COLO668 (cell line): ENCODE measurements around the gene FSTL5.
"Not testable (repeated sequence)": the region's sequence is repeated elsewhere in the genome, so short reads cannot be mapped to it uniquely, and the experiment has no call there.

Source experiments
- DNase-seq: peaks from one replicate; lab custom pipeline; 2025; ENCODE audit not compliant: unreplicated experiment; lab: John Stamatoyannopoulos, UW

FSTL5 gene

DNA sequence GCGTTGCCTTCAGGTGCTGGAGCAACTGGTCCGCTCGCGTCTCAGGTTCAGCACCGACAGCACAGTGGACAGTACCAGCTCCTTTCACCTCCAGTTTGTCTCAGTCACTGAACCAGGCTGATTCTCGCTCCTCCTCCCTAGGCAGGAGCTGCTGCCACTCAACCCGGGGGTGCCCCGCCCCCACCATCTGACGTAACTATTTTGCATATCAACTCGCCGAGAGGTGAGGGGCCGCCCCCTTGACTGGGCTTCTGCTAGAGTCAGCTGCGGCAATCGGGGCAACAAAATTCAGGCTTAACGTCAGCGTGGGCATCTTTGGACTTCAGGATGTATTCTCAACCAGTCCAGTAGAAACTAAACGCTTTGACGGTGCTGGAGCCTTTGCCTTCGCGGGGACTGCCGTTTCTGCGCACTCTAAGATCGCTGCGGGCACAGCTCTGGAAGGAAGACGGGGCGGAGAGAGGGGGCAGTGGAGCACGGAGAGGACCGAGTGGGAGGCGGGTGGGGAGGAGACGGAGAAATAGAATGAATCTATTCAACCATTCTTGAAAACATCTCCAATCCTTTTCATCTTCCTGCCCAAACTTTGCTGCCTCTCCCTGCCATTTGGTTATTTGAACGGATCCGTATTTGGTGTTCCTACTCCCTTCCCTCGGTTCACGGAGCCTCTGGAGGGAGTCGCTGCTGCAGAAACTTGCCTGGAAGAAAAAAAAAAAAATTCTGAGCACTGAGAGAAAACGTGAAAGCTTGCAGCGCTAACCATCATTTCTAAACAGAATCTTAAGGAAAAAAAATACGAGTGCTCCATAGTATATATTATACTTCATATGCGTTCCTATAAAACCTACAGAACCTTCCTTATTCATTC is at the start of gene FSTL5:
Gene FSTL5, minus strand, starts transcription at position 109 of the 868 bp plus-strand sequence. CDS start 52,604 bp downstream, outside the sequence.
- peak; percentile 95 for DNase-seq

DNA sequence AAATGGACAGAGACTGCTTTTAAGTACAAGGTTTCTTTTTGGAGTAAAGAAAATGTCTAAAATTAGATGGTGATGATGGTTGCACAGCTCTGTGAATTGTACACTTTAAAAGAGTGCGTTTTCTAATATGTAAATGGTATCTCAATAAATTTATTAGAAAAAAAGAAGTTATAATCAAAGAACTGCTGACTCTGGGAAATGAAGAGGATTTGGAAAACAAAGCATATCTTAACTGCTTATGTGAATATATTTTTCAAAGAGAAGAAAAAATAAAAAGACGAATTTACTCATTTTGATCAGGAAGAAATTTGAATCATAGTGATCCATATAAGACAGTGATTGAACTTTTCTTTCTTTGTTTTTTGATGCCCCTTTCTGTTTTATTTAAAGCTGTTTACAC is 45.9 kb upstream of the FSTL5 start:
- DNase-seq, result no peak

DNA sequence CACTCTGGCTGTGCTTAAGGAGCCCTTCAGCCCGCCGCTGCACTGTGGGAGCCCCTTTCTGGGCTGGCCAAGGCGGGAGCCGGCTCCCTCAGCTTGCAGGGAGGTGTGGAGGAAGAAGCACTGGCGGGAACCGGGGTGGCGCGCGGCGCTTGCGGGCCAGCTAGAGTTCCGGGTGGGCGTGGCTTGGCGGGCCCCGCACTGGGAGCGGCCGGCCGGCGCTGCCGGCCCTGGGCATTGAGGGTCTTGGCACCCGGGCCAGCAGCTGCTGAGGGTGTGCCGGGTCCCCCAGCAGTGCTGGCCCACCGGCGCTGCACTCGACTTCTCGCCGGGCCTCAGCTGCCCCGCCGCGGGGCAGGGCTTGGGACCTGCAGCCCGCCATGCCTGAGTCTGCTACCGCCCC is 39.7 kb upstream of the FSTL5 start:
- DNase-seq, result not testable (repeated sequence)

DNA sequence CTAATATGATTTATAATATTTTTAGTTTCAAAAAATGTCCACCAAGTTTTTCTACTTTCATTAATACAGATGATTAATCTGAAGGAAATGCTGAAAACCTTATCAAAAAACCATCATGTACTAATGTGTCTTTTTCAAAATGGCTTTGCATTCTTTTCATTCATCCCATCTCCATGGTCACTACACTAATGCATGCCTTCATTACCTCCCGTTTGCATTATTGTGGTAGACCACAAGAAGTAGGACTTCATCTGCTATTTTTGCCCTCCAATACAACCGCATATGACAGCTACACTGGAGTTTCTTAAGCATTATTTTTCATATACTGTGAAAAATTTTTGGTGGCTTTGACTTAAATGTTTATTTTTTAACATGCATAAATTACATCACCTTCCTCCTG is 37.9 kb upstream of the FSTL5 start:
- DNase-seq, result no peak

DNA sequence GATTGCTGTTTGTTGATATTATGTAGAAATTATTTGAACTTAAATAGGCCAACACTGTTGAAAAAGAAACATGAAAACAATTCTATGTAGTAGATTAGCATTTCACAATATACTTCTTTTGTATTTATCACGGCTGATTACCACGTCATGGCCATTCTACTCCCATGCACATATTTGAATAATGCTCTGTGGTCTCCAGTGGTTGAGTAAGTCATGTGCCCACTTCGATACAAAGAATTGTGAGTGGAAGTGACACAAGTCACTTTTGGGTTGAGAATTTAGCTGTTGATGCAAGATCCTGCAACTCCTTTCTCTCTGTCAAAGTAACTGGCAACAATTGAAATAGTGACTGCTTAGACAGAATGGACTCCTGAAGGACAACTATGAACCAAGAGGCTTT is 6.7 kb upstream of the FSTL5 start:
- DNase-seq, result no peak

DNA sequence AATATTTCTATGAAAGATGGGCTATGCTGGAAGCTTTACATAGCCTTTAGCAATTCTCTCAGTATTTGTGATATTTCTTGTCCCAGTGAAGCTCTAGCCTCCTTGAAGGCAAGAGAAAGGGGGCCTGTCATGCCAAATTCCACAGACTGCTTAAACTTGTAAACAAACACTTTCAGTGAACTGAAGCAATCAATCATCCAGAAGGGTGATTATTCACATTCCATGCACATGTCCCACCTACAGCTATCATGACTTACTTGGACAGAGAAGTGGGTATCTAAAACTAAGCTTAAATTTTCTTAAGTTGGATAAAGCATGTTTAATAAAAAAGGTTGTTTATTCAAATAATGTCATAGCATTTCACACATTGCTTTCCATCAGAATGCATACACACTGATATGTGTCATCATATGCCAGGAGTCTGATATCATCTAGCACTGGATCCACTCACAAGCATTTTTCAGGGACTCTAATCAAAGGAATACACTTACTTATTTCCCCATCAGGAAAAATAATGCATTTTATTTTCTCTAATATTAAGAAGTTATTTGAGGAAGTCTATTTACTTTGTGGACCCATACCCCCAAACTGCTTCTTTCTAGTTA is 1.2 kb upstream of the FSTL5 start:
- no peak for DNase-seq

DNA sequence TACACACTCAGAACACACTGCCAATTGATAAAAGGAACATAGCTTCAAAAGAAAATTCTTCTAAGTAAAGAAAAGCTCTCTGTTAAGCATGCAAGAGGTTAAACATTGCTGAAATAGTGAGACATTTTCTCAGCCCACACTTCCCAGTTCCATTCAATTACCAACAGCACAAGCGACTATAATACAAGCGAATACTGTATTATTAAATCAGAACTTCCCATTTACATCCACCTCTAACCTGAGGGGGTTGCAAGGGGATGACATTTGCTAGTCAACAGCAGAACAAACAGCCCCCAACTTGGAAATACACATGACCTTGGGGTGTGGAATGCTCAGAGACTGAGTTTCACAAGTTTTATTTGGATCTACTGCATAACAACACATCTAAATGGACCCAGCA is 1.1 kb downstream of the FSTL5 start:
- no peak for DNase-seq

DNA sequence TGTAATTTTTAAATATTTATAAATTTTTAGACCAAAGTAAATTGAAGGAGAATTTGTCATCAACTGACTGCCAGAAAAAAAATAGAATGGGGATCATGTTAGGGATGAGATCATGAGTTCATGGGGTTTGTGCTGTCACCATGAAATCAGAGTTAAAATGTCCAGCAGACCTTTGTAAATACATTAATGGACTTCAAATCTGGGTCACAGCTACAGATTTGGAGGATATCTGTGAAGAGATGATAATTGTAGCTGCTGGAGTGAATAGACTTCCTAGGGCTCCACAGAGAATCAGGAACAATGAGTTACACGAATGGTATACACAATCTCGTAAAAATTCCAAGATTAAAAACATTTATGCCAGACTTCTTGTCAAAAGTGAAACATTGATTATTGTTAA is 6.6 kb downstream of the FSTL5 start:
- no peak for DNase-seq

DNA sequence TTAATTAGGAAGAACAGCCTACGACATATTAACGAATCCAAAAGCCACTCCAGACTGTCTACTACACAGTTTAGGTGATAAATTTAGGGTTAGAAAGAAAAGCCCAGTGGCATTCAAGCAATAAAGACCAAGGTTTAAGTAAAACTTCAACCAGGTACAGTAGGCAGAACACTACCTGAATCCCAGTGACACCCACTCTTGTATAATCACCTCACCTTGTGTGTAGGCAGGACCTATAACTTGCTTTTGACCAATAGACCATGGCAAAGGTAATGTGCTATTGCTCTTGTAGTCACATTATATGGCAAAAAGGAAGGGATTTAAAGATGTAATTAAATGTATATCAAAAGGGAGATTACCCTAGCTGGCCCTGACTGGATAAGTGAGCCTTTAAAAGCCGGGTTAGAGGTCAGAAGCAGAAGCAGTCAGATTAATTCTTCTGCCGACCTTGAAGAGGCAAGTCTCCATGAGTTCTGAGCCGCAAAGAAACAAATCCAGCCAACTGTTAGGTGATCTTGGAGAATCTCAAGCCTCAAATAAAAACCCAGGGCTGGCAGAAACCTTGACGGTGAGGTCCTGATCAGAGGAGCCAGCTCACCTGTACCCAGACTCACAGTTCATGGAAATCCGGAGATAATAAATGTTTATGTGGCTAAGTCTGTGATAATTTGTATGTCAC is 8.8 kb downstream of the FSTL5 start:
- no peak for DNase-seq

DNA sequence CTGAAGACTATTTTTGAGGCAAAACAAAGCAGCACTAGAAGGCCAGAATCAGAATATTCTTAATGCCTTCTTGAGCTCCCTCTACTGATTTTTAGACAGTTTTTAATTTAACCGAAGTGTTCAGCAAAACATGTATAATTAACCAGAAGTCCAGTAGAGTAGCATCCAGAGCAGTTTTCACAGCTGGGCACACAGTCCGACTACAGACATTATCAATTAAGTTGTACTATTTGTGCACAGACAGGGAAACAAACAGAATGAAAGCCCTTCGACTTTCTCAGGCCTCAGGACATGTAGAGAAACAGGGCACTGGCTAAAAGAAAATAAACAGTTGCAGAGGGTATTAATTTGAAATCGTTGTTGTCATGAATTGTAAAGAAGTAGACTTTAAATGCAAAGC is 11.9 kb downstream of the FSTL5 start:
- DNase-seq, result no peak

DNA sequence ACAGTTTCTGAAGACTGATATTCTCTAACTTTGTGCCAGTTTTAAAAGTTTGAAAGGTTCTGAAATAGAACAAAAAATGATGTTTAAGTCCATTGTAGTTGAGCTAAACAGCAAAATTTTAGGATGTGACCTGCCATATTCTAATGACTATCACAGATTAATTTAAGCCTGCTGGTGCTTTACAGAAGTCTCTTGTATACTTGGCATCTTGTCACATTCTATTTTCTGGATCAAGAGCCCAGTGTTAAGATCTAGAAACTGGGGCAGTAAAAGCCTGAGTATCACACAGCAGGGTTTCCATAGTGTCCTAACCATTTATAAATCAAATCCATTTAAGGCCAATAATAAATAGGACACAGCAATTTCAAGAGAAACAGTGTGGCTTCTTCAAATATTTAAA is 12.4 kb downstream of the FSTL5 start:
- no peak for DNase-seq

DNA sequence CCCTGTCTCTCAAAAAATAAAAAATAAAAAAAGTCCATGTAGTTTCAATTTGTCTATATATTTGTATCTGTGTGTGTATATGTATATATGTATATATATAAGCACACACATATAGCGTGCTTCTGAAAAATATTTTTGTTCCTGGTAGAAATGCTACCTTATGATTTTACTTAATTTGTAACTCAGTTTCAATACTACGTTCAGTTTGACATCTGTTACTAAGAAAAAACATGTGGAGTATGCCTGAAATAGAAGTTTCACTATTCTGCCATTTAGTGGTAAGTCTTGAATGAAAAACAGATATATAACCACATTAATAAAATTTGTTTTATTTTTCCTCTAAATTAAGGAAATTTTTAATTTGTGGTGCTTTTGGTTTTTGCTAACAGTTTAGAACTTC is 14.2 kb downstream of the FSTL5 start:
- DNase-seq, result no peak

DNA sequence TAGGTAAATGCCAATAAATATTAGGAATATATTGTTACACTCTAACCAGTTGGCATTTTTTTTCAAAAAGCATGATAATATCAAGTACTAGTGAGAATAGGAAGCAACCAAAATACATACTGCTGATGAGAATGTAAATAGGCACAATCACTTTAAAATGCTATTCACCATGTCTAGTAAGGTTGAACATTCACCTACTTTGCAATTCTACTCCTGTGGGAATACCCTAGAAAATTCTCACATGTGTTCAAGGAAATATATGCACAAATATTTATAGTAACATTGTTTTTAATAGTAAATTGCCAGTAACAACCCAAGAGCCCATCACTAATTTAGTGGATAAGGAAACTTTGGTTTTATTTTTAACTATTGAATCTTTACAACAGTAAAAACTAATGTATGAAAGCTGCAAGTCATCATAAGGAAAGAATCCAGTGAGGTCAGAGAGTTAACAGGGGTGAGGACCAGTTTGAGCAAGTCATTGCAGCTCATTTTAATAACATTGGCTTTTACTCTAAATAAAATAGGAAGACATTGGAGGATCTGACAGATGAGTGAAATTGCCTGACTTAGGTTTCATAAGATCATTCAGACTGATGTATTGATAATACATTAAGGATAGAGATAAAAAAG is 23.6 kb downstream of the FSTL5 start:
- no peak for DNase-seq

DNA sequence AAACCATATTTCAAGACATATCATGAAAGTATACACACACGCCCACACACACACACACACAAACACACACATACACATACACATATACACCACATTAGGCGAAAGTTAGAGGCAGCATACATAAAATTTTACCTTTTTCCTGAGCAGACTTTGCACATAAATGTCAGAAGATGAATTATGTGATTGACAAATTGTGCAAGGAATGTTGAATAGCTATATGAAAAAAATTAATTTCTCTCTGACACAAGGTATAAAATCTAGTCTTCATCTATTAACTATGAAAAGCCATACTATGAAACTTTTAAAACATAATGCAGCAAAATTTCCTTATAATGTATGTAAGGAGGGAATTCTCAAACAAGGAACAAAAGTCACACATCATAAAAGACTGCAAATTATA is 24.4 kb downstream of the FSTL5 start:
- DNase-seq, result no peak

DNA sequence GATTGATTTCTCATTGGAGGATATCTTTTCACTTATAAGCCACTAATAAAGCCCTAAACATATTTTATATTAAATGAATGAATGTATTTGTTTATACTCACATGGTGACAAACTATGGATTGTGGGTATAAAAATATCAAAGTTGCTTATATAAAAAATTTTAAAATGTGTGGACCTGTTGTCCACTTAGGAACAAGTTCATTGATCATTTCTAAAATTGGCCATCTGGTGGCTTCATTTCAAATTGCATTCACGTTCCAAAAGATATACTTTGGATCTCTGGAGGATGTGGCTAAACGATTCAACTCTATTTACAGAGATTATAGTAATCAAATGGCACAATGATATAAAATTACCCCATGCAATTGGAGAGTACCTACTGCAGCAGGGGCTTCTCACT is 32.5 kb downstream of the FSTL5 start:
- no peak for DNase-seq

DNA sequence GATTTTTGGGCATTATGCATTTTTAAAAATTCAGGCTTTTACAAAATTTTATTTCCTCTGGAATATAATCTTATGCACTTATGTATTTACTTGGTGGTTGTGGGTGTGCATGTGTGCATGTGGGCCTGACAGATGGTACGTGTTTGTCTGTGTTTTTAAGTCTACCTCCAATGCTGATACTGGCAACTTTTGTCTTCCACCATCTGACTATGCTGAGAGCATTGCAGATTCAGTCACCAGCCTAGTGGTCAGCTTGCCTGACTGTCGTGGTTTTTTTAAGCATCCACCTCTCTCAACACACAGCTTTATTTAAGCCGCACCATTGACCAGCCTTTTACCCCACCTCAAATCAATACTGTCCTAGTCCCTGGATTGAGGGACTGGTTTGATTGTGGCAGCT is 37.1 kb downstream of the FSTL5 start:
- no peak for DNase-seq

DNA sequence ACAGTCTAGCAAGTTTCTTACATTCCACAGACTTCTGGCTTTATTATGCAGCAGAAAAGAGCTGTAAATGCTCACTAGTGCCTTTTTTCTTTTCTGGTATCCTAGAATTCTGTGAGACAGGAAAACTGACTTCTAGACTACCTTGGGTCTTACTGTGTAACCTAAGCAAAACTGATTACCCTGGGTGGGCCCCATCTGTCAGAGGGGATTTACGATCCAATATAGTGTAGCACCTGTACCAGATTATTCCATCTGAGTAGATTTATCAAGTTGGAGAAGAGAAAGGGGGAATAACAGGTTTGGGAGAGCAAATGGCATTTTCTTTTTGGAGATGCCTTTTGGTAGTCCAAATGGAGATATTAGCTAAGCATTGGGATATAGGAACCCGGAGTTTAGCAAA is 46.7 kb downstream of the FSTL5 start:
- no peak for DNase-seq

DNA sequence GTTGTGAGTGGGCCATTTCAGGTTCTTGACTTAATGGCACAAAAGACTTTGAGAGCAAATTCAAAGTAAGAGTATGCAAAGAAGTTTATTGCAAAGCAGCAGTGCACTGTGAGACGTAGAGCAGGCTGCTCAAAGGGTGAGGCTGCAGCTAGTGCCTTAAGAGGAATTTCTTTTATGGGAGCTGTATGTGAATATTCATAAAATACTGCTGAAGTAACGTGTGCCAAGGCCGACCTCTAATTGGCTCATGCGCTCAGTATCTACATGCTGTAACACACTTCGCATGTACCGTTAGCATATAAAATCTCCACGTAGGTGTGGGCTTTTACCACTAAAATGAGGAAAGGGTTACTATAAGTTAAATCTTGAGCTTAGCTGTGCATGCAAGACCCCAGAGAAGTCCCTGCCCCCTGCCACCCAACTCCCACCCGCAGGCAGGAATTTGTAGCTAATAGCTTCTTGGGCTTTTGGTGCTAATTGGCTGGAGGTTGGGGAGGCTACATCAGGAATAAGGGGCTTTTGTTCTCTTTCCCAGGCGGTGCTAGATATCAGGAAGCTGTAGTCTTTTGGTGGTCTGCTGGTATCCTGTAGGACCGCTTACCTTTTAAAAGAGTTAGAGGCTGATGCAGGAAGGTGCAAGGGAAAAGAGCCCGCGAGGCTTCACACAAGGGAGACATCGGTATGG is 47.6 kb downstream of the FSTL5 start:
- DNase-seq, result no peak

DNA sequence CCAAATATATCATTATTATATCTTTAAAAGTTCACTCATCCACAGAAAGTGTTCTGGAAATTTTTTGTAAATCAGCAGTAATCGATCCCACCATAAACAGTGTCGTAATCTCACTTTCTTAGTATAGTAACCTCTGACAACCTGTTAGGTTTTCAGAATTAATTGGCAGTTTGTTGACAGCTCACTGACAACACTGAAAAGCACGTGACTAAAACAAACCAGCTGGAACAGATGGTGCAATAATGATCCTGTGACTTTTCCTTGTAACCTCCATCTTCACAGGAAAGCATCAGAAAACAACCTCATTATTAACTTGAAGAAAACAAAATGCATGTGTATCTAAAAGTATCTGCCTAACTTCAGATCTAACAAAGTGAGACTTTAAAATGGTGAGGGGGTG is 48.5 kb downstream of the FSTL5 start:
- DNase-seq, result no peak

DNA sequence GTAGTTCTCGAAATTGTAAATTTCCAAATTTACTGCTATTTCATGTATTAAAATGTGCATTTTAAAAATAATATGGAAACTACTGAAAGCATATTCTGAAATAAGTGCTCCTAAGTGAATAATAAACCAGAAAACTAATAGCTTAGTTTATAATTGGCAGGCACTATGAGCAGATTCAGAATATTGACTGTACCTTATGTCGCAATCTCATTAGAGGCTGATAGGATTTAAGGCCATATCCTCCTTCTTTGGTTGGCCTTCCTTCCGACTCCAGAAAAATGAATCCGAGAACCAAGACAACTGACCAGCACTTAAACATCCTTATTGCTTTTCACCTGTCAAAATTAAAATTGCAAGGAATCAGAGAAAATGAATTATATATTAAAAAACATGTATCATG is 52.7 kb downstream of the FSTL5 start:
- DNase-seq, result no peak

DNA sequence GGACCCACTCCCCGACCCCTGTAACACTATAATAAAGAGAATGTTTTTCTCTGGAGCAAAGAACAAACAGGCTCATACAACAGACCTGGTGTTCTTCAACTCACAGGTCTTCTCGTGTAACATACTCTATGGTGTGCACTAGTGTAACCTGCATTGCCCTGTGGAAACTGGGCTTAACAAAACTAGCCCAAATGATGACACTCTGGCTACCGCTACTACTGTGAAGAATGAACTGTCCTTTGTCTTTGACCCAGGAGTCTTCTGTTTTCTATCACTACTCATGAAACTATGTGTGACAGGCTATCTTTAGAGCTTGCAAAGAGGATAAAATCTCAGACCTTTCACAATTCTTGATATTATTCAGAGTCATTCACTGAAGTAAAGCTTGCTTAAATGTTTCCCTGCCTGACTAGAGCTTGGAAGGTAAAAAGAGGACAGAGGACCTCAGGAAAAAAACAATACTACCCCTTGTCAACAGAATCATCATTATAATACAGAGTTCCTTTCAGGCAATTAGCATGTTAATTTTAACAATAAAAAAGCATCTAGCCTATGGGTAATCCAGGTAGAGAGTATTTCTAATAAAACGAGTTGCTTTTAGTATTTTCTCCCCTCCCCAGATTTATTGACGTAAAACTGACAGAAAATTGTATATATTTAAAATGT is 59.2 kb downstream of the FSTL5 start:
- DNase-seq, result no peak
